DND-41 (cell line): ENCODE data around the gene MUC21.

Experiments
- EZH2 ChIP-seq: IDR thresholded peaks from 3 replicates; pipeline ENCODE4 v1.6.1; 2012; ENCODE audit warnings: borderline replicate concordance, low read depth, mild to moderate bottlenecking, moderate library complexity, low read length, inconsistent platforms; ENCODE audit not compliant: severe bottlenecking
- TF ChIP-seq, protein P1 (sequence below): IDR thresholded peaks from 2 replicates; pipeline ENCODE4 v1.5.1; 2012; ENCODE audit warnings: borderline replicate concordance, low read length, moderate library complexity, mild to moderate bottlenecking; ENCODE audit not compliant: poor library complexity, severe bottlenecking; ENCODE audit errors: extremely low read depth

DNA sequence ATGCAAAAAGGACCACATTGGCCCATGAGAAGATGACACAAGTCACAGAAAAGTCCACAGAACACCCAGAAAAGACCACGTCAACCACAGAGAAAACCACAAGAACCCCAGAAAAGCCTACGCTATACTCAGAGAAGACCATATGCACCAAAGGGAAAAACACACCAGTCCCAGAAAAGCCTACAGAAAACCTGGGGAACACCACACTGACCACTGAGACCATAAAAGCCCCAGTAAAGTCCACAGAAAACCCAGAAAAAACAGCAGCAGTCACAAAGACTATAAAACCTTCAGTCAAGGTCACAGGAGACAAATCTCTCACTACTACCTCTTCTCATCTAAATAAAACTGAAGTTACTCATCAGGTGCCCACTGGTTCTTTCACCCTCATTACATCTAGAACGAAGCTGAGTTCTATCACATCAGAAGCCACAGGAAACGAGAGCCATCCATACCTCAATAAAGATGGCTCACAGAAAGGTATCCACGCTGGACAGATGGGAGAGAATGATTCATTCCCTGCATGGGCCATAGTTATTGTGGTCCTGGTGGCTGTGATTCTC is 31.5 kb upstream of the MUC21 start:
- TF ChIP-seq, protein P1, sequence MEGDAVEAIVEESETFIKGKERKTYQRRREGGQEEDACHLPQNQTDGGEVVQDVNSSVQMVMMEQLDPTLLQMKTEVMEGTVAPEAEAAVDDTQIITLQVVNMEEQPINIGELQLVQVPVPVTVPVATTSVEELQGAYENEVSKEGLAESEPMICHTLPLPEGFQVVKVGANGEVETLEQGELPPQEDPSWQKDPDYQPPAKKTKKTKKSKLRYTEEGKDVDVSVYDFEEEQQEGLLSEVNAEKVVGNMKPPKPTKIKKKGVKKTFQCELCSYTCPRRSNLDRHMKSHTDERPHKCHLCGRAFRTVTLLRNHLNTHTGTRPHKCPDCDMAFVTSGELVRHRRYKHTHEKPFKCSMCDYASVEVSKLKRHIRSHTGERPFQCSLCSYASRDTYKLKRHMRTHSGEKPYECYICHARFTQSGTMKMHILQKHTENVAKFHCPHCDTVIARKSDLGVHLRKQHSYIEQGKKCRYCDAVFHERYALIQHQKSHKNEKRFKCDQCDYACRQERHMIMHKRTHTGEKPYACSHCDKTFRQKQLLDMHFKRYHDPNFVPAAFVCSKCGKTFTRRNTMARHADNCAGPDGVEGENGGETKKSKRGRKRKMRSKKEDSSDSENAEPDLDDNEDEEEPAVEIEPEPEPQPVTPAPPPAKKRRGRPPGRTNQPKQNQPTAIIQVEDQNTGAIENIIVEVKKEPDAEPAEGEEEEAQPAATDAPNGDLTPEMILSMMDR: no peak
- no peak for TF ChIP-seq EZH2
